ENCODE data around the gene CFAP92. TPM values are rescaled to one million over a fixed set of nuclear protein-coding genes. Genes with fewer than 3 reads are reported as not detected.

Gene CFAP92
- total RNA-seq, 3 donors from 2014 or later, result 0.66 to 1.4 (median 1.3) TPM

DNA sequence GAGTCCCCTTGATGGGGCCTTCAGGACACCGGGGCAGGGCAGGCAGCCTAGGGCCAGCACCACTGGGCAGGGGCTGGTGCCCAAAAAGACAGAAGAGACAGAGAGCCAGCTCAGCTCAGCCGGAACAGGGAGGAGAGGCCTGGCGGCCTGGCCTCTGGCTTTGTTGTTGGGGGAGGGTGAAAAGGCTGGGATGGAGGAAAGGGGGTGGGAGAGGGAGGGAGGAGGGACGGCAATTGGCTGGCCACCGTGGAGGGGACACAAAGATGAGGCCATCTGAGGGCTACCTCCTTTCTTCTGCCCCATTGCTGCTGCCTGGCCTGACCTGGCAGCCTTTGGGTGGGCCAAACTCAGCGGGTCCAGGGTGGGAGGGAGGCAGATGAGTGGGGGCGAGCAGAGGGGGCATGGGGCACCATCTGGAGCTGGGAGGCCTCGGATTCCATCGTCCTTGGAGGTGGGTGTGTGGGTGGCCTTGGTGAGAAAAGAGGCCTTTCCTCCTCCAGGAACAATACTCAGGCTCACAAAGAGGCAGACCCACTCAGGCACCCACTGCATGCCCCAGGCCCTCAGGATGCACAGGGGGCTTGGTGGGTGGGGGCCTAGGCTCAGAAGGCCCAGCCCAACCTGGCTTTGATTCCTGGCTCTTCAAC lies 16.6 kb upstream of the CFAP92 start:
- Histone ChIP-seq H3K27me3 (no peaks in the 10 kb centered on the region), H3K27ac (no peak overlapping the region), H3K36me3 (no peaks in the 10 kb centered on the region), H3K4me1 (no peaks in the 10 kb centered on the region), H3K4me3 (no peak overlapping the region), H3K9me3 (no peaks in the 10 kb centered on the region)
- no peak for DNase-seq (ENCODE audit: low spot score in 2 of 2)
- intact Hi-C loops (cut with DNase I; ENCODE audit: low total_unique reads), result no loop called here
- TF ChIP-seq, protein P1, sequence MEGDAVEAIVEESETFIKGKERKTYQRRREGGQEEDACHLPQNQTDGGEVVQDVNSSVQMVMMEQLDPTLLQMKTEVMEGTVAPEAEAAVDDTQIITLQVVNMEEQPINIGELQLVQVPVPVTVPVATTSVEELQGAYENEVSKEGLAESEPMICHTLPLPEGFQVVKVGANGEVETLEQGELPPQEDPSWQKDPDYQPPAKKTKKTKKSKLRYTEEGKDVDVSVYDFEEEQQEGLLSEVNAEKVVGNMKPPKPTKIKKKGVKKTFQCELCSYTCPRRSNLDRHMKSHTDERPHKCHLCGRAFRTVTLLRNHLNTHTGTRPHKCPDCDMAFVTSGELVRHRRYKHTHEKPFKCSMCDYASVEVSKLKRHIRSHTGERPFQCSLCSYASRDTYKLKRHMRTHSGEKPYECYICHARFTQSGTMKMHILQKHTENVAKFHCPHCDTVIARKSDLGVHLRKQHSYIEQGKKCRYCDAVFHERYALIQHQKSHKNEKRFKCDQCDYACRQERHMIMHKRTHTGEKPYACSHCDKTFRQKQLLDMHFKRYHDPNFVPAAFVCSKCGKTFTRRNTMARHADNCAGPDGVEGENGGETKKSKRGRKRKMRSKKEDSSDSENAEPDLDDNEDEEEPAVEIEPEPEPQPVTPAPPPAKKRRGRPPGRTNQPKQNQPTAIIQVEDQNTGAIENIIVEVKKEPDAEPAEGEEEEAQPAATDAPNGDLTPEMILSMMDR (IDR thresholded peaks at IDR 0.05), result no peak
- TF ChIP-seq POLR2A (IDR thresholded peaks at IDR 0.05), result no peak
- no peak for TF ChIP-seq POLR2AphosphoS5 (IDR thresholded peaks at IDR 0.05)

DNA sequence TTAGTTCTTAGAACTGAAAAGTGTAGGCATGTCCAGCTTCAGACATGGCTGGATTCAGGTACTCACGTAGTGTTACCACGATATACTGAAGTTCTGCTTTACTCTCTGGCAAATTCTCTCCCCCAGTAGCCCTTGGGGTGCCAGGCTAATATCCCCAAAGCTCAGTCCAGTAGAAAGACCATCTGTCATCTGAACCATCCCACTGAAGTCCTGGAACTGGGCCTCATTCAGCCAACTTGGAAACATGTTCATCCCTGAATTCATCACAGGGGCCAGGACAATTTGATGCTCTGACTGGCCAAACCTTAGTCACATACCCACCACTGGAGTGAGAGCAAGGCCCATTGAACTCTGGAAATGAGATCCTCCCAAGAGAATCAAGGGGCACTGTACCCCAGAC lies 15.4 kb upstream of the CFAP92 start:
- Histone ChIP-seq H3K9me3 (no peaks in the 10 kb centered on the region), H3K27ac (no peak overlapping the region), H3K27me3 (no peaks in the 10 kb centered on the region), H3K4me3 (no peak overlapping the region), H3K36me3 (no peaks in the 10 kb centered on the region), H3K4me1 (no peaks in the 10 kb centered on the region)
- DNase-seq (ENCODE audit: low spot score in 2 of 2), result no peak
- TF ChIP-seq, protein P1 (IDR thresholded peaks at IDR 0.05), result no peak
- TF ChIP-seq POLR2A (IDR thresholded peaks at IDR 0.05), result no peak
- TF ChIP-seq POLR2AphosphoS5 (IDR thresholded peaks at IDR 0.05), result no peak
- intact Hi-C loops (cut with DNase I; ENCODE audit: low total_unique reads), result no loop called here

DNA sequence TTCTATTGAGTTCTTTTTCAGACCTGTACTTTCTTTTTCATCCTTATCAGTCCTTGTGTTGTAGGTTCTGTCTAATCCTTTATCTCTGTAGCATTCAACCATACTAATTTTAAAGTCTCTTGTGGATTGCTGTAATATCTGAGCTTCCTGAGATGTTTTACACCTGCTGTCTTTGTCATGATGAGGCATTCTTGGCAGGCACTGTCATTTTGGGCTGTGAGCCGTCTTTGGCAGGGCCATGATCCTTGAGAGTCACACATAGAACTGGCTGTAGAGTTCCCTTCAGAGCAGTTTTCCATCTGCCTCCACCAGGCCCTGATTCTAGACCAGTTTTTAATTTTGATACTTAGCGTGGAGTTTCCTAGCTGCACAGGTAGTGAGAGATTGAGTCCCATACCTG lies 13.9 kb upstream of the CFAP92 start:
- H3K4me1 ChIP-seq, result peaks cover 0 to 3% of the 10 kb centered on the region in 2 donors
- peaks cover 0 to 11% of the 10 kb centered on the region in 2 donors for H3K27me3 ChIP-seq
- H3K36me3 ChIP-seq, result no peaks in the 10 kb centered on the region
- no peaks in the 10 kb centered on the region for H3K9me3 ChIP-seq
- intact Hi-C loops (cut with DNase I; ENCODE audit: low total_unique reads), result no loop called here
- no peak overlapping the region for H3K4me3 ChIP-seq
- H3K27ac ChIP-seq, result no peak overlapping the region
- TF ChIP-seq, protein P1 (IDR thresholded peaks at IDR 0.05), result no peak
- no peak for TF ChIP-seq POLR2AphosphoS5 (IDR thresholded peaks at IDR 0.05)
- no peak for TF ChIP-seq POLR2A (IDR thresholded peaks at IDR 0.05)
- DNase-seq (ENCODE audit: low spot score in 2 of 2), result no peak

DNA sequence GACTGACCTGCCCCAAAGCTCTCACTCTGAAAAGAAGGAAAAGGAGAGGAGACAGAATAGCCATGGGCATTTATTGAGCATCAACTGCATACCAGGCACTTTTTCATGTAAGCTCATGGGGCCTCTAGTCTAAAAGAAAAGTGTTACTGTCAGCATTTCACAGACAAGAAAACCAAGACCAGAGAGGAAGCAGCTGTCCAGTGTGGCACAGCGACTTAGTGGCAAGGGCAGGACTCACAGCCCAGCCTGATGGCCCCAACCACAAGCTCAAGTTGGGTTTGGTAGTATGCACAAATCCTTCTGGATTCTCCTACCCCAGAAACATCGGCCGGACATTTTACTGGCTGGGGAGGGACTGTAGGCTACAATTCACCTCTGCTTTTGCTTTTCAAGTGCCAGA lies 13.0 kb upstream of the CFAP92 start:
- Histone ChIP-seq H3K27ac (no peak overlapping the region), H3K4me1 (peaks cover 0 to 3% of the 10 kb centered on the region in 2 donors), H3K4me3 (no peak overlapping the region), H3K36me3 (no peaks in the 10 kb centered on the region), H3K27me3 (peaks cover 0 to 21% of the 10 kb centered on the region in 2 donors), H3K9me3 (no peaks in the 10 kb centered on the region)
- intact Hi-C loops (cut with DNase I; ENCODE audit: low total_unique reads), result no loop called here
- no peak for DNase-seq (ENCODE audit: low spot score in 2 of 2)
- TF ChIP-seq POLR2A (IDR thresholded peaks at IDR 0.05), result no peak
- TF ChIP-seq POLR2AphosphoS5 (IDR thresholded peaks at IDR 0.05), result no peak
- TF ChIP-seq, protein P1 (IDR thresholded peaks at IDR 0.05), result no peak

DNA sequence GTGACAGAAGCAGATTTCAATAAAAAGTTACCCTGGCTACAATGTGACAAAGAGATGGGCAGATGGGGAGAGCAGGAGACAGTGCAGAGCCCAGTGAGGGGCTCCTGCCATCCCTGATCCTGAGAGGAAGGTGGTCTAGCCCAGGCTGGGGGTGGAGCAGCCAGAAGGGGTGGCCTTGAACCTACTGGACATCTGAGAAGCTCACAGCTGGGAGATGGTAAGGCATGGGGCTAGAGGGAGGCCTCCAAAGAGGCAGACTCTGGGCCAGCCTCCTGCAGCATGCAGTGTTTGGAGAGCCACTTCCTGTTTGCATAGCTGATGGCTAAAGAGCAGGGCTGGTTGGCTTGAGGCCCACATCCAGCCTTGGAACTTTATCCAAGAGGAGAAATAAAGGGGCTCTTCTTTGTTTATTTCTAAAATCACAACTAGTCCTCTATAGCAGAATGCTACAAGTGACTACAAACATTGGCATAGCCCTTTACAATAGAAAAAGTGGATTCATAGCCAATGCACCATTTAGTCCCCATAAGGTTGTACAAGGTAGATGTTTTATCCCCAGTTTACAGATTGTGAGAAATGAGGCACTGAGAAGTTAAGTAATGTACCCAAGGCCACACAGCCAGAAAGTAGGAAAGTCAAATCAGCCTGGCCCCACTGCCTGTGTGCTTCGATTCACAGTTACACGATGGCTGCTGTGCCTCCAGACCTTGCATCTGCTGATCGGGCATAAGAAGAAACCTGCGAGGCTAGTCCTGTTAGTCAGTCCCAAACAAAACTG lies 11.8 kb upstream of the CFAP92 start:
- intact Hi-C loops (cut with DNase I; ENCODE audit: low total_unique reads), result no loop called here
- H3K4me1 ChIP-seq, result peaks cover 3 to 8% of the 10 kb centered on the region in 2 donors
- no peak for TF ChIP-seq POLR2AphosphoS5 (IDR thresholded peaks at IDR 0.05)
- TF ChIP-seq POLR2A (IDR thresholded peaks at IDR 0.05), result no peak
- TF ChIP-seq, protein P1 (IDR thresholded peaks at IDR 0.05), result no peak
- H3K9me3 ChIP-seq, result no peaks in the 10 kb centered on the region
- no peak overlapping the region for H3K4me3 ChIP-seq
- no peak for DNase-seq (ENCODE audit: low spot score in 2 of 2)
- no peaks in the 10 kb centered on the region for H3K36me3 ChIP-seq
- H3K27ac ChIP-seq, result no peak overlapping the region
- peaks cover 0 to 27% of the 10 kb centered on the region in 2 donors for H3K27me3 ChIP-seq

Data from breast epithelium (tissue), 4 donors.